ENCODE measurements around the gene GOLPH3.
"Not testable (repeated sequence)": the region's sequence is repeated elsewhere in the genome, so short reads cannot be mapped to it uniquely, and the experiment has no call there.

GRCh38 chr5:32080565-32080964 is 93.6 kb downstream of the GOLPH3 start:
- not testable (repeated sequence) for TF ChIP-seq CTCF, EP300 (IDR thresholded peaks at IDR 0.05)

All from ovary (tissue), 3 donors.